Measurements from ENCODE around the gene SLC6A18. TPM values are rescaled to one million over a fixed set of nuclear protein-coding genes. Genes with fewer than 3 reads are reported as not detected.

The SLC6A18 gene
- total RNA-seq, 1 donor from 2014 or later, result not detected

DNA sequence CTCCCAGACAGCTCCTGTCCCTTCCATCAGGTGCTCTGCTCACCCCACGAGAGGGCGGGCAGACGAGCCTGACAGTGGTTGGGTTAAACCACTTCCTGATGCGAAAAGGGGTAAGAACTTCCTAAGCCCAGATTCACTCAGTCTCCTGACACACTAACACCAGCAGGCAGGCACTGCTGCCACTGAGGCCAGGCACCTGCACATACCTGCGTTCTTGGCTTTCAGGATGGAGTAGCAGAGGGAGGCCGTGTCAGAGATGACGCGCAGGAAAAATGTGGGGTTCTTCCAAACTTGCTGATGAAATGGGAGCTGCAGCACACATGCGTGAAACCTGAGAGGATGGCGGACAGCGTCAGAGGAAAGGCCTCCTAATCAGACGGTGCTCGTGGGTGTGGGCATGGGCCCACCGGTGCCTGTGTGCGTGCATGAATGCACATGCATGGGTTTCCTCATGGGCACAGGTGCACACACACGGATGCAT, 29.9 kb downstream of the SLC6A18 start:
- H3K27me3 ChIP-seq, result no peaks in the 10 kb centered on the region
- TF ChIP-seq, protein P1, sequence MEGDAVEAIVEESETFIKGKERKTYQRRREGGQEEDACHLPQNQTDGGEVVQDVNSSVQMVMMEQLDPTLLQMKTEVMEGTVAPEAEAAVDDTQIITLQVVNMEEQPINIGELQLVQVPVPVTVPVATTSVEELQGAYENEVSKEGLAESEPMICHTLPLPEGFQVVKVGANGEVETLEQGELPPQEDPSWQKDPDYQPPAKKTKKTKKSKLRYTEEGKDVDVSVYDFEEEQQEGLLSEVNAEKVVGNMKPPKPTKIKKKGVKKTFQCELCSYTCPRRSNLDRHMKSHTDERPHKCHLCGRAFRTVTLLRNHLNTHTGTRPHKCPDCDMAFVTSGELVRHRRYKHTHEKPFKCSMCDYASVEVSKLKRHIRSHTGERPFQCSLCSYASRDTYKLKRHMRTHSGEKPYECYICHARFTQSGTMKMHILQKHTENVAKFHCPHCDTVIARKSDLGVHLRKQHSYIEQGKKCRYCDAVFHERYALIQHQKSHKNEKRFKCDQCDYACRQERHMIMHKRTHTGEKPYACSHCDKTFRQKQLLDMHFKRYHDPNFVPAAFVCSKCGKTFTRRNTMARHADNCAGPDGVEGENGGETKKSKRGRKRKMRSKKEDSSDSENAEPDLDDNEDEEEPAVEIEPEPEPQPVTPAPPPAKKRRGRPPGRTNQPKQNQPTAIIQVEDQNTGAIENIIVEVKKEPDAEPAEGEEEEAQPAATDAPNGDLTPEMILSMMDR (IDR thresholded peaks at IDR 0.05), result no peak
- H3K4me1 ChIP-seq, result no peaks in the 10 kb centered on the region
- H3K4me3 ChIP-seq, result no peak overlapping the region
- intact Hi-C loops (cut with DNase I), result no loop called here
- no peak overlapping the region for H3K27ac ChIP-seq
- no peaks in the 10 kb centered on the region for H3K9me3 ChIP-seq
- no peak for DNase-seq (ENCODE audit: low spot score in 2 of 2)
- no peaks in the 10 kb centered on the region for H3K36me3 ChIP-seq

DNA sequence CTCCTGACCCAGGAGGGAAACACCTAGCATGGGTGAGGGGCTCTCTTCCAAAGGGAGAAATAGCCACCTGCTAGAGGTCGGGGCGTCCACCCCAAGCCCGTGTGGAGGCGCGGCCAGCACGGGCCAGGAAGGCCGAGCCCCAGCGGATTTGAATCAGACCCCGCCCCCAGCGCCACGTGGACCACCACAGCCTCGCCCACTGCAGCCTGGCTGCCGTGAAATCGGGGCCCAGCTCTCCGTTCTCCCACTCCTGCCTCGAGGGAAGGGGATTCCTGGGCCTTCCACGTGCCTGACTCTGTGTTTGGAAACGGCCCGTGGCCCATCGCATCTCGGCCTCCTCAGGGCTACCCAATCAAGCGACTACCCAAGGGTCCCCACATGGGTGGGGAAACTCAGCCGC, 31.6 kb downstream of the SLC6A18 start:
- Histone ChIP-seq H3K27ac (no peak overlapping the region), H3K9me3 (no peaks in the 10 kb centered on the region), H3K4me3 (no peak overlapping the region), H3K36me3 (no peaks in the 10 kb centered on the region), H3K4me1 (no peaks in the 10 kb centered on the region), H3K27me3 (no peaks in the 10 kb centered on the region)
- DNase-seq (ENCODE audit: low spot score in 2 of 2), result no peak
- TF ChIP-seq, protein P1 (IDR thresholded peaks at IDR 0.05), result no peak
- intact Hi-C loops (cut with DNase I), result no loop called here

DNA sequence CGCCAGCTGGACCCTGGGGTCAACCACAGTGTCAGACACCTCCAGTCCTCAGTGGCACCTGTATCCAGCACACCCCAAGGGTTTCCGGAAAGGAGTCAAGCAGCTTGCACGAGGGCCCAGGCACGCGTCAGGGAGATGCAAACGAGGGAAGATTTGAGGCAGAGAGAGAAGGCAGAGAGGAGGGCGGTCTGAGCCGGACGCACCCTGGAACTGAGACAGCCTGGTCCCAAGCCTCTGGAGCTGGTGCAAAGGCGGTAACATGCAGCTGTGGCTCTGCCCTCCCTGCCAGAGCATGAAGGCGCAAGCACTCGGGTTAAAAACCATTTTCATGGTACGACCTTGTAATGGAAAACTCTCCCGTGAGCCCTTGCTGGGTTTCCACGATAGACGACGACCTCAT, 32.2 kb downstream of the SLC6A18 start:
- Histone ChIP-seq H3K4me3 (no peak overlapping the region), H3K36me3 (no peaks in the 10 kb centered on the region), H3K4me1 (no peaks in the 10 kb centered on the region), H3K9me3 (no peaks in the 10 kb centered on the region), H3K27me3 (no peaks in the 10 kb centered on the region), H3K27ac (no peak overlapping the region)
- intact Hi-C loops (cut with DNase I), result no loop called here
- TF ChIP-seq, protein P1 (IDR thresholded peaks at IDR 0.05), result no peak
- DNase-seq (ENCODE audit: low spot score in 2 of 2), result no peak

DNA sequence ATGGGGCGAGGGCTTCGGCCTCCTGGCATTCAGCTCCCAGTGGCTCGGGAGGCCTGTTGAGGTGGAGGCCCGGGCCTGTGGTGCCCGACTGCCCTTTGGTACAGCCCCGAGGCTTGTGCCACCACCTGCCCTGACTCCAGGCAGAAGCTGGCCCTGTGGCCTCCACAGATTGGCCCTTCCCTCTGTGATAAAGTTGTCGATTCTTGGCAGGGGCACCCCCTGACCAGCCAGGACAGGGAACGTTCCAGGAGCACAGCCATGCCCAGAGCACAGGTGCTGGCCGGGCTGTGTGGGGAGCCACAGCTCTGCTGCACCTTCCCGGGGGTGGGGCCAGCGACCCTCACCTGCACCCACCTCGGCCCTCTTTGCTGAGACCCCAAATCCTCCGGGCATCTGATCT, 32.7 kb downstream of the SLC6A18 start:
- Histone ChIP-seq H3K27me3 (no peaks in the 10 kb centered on the region), H3K4me1 (no peaks in the 10 kb centered on the region), H3K27ac (no peak overlapping the region), H3K36me3 (no peaks in the 10 kb centered on the region), H3K4me3 (no peak overlapping the region), H3K9me3 (peaks cover 0 to 3% of the 10 kb centered on the region in 2 donors)
- intact Hi-C loops (cut with DNase I), result no loop called here
- no peak for DNase-seq (ENCODE audit: low spot score in 2 of 2)
- TF ChIP-seq, protein P1 (IDR thresholded peaks at IDR 0.05), result no peak

DNA sequence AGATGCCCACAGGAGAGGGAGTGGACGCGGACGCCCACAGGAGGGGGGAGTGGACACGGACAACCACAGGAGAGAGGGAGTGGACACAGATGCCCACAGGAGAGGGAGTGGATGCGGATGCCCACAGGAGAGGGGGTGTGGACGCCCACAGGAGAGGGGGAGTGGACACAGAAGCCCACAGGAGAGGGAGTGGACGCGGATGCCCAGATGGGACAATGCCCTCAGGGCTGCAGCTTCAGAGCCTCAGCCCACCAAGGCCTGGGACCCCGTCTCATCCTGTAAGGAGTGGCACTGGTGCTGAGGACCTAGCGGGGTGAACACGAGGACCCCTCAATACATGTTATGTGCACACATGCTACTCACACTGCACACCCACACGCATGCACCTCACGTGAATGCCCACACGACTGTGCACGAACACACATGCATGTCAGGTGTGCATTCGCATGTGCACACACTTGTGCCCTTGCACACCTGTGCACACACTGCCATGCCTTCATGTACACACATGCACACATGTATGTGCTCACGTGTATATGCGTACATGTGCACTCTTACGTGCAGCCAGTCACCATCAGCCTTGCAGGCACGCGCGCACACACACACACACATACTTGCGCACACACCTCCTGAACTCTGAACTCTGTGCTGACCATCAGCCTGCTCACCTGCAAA, 34.8 kb downstream of the SLC6A18 start:
- no peaks in the 10 kb centered on the region for H3K36me3 ChIP-seq
- TF ChIP-seq, protein P1 (IDR thresholded peaks at IDR 0.05), result no peak
- H3K27ac ChIP-seq, result no peak overlapping the region
- H3K4me3 ChIP-seq, result no peak overlapping the region
- DNase-seq (ENCODE audit: low spot score in 2 of 2), result no peak
- H3K27me3 ChIP-seq, result no peaks in the 10 kb centered on the region
- intact Hi-C loops (cut with DNase I), result no loop called here
- no peaks in the 10 kb centered on the region for H3K4me1 ChIP-seq
- H3K9me3 ChIP-seq, result peaks cover 0 to 4% of the 10 kb centered on the region in 2 donors
